Nephron progenitor cell (in vitro differentiated cells): Measurements from ENCODE around the gene ZEB1.

Experiments
- DNase-seq: peaks from one replicate; pipeline ENCODE4 v3.0.0; 2021
- H3K27ac Mint-ChIP-seq: 2 replicates; pipeline ENCODE4 v1.8.0; 2021; ENCODE audit warnings: mild to moderate bottlenecking, moderate library complexity, mixed read lengths
- H3K27me3 Mint-ChIP-seq: 2 replicates; pipeline ENCODE4 v1.8.0; 2021; ENCODE audit warnings: mild to moderate bottlenecking, low read depth, mixed read lengths; ENCODE audit not compliant: poor library complexity
- H3K36me3 Mint-ChIP-seq: 2 replicates; pipeline ENCODE4 v1.8.0; 2021; ENCODE audit warnings: low read depth, mixed read lengths
- H3K4me1 Mint-ChIP-seq: 2 replicates; pipeline ENCODE4 v1.8.0; 2021; ENCODE audit warnings: mixed read lengths
- H3K4me3 Mint-ChIP-seq: 2 replicates; pipeline ENCODE4 v1.8.0; 2021; ENCODE audit warnings: mild to moderate bottlenecking, moderate library complexity, mixed read lengths
- H3K9me3 Mint-ChIP-seq: 2 replicates; pipeline ENCODE4 v1.8.0; 2021; ENCODE audit warnings: mild to moderate bottlenecking, moderate library complexity, mixed read lengths
- TF ChIP-seq, protein P1 (sequence below): fragments of 200-600 bp; sonication (generic); IDR thresholded peaks from 2 replicates; pipeline ENCODE4 v1.5.0; 2021; ENCODE audit warnings: antibody characterized with exemption

ZEB1 gene

DNA sequence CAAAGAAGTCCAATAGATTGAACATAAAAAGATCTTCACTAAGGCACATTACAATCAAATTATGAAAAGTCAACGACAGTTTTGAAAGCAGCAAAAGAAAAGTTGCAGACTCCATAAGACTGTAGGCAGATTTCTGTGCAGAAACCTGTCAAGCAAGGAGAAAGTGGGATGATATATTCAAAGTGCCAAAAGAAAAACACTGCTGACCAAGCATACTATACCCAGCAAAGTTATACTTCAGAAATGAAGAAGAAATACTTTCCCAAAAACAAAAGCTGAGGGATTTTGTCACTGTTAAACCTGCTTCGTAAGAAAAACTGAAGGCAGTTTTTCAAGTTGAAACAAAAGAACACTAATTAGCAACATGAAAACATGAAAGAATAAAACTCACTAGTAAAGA, 145.5 kb downstream of the ZEB1 start:
- Mint-ChIP-seq H3K36me3 (peaks cover 78% of the 10 kb centered on the region), H3K4me3 (no peak overlapping the region), H3K27me3 (peaks cover 2% of the 10 kb centered on the region), H3K27ac (no peak overlapping the region), H3K9me3 (peaks cover 63% of the 10 kb centered on the region), H3K4me1 (no peaks in the 10 kb centered on the region)
- TF ChIP-seq, protein P1, sequence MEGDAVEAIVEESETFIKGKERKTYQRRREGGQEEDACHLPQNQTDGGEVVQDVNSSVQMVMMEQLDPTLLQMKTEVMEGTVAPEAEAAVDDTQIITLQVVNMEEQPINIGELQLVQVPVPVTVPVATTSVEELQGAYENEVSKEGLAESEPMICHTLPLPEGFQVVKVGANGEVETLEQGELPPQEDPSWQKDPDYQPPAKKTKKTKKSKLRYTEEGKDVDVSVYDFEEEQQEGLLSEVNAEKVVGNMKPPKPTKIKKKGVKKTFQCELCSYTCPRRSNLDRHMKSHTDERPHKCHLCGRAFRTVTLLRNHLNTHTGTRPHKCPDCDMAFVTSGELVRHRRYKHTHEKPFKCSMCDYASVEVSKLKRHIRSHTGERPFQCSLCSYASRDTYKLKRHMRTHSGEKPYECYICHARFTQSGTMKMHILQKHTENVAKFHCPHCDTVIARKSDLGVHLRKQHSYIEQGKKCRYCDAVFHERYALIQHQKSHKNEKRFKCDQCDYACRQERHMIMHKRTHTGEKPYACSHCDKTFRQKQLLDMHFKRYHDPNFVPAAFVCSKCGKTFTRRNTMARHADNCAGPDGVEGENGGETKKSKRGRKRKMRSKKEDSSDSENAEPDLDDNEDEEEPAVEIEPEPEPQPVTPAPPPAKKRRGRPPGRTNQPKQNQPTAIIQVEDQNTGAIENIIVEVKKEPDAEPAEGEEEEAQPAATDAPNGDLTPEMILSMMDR = no peak
- DNase-seq = no peak

DNA sequence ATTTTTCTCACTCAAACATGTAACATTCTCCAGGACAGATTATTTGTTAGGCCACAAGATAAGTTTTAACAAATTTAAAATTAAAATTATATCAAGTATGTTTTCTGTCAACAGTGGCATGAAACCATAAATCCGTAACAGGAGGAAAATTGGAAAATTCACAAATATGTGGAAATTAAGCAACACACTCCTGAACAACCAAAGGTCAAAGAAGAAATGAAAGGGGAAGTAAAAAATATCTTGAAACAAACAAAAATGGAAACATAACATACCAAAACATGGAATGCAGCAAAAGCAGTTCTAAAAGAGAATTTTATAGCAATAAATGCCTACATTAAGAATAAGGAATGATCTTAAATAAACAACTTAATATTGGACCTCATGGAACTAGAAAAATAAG, 147.3 kb downstream of the ZEB1 start:
- no peak for DNase-seq
- Mint-ChIP-seq H3K27me3 (peaks cover 2% of the 10 kb centered on the region), H3K4me3 (no peak overlapping the region), H3K36me3 (peaks cover 73% of the 10 kb centered on the region), H3K9me3 (peaks cover 63% of the 10 kb centered on the region), H3K27ac (no peak overlapping the region), H3K4me1 (no peaks in the 10 kb centered on the region)
- TF ChIP-seq, protein P1 = no peak

DNA sequence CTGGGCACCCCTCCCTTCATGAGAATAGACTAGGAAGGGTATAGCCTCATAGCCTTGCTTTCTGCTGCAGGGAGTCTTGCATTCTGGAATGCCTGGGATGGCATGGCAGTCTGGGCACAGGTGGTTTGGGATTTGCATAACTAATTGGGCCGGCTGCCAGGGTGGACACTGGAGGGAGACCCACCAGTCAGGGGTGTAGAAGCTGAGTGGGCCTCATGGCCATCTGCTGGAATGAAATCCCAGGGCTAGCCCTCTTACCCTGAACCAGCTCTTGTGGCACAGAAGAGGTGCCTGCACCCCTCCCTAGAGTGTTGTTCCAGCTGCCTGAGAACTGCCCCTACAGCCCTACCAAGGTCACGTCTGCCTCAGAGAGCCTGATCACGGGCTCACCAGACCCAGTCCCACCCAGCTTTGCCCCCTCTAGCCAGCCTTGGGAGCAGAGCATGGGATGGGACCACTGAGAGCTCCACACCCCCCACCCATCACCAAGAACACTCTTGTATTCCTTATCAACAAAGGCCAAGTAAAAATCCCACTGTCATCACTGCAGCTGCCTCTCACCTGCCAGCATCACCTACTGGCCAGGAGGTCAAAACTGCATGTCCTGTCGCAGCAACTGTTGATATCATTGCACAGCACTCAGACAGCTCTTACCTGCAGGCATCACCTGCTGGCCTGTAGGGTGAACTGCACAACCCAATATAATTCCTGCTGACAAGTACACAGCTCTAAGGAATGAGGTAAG, 148.9 kb downstream of the ZEB1 start:
- no peak for DNase-seq
- no peak overlapping the region for H3K27ac Mint-ChIP-seq
- no peak overlapping the region for H3K4me3 Mint-ChIP-seq
- no peaks in the 10 kb centered on the region for H3K4me1 Mint-ChIP-seq
- peaks cover 2% of the 10 kb centered on the region for H3K27me3 Mint-ChIP-seq
- H3K36me3 Mint-ChIP-seq = peaks cover 59% of the 10 kb centered on the region
- peaks cover 58% of the 10 kb centered on the region for H3K9me3 Mint-ChIP-seq
- TF ChIP-seq, protein P1 = no peak

DNA sequence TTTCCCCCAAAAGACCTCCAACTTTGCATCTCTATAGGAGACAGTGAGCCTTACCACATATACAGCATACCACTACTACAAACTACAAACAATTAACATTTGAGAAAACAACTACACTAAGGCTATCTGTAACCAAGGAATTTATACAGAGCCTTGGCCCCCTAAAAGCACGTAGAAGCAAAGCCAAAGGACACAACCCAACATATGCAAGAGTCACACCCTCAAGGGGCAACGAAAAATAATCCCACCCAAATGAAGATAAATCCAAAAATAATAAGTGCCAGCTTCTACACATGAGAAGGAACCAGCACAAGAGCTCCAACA, 149.5 kb downstream of the ZEB1 start:
- no peak for DNase-seq
- Mint-ChIP-seq H3K4me3 (no peak overlapping the region), H3K4me1 (no peaks in the 10 kb centered on the region), H3K27ac (no peak overlapping the region), H3K27me3 (peaks cover 2% of the 10 kb centered on the region), H3K36me3 (peaks cover 54% of the 10 kb centered on the region), H3K9me3 (peaks cover 52% of the 10 kb centered on the region)
- TF ChIP-seq, protein P1 = no peak

DNA sequence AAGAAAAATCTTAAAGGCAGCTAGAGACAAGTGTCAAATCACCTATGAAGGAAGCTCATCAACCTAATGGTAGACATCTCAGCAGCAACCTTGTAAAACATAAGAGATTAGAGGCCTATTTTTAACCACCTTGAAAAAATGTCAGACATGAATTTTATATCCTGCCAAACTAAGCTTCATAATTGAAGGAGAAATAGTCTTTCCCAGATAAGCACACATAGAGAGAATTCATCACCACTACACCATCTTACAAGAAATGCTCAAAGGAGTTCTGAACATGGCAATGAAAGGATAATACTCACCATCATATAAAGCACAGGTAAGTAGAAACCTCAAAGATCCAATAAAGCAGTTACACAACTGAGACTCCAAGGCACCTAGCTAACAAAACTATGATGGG, 156.5 kb downstream of the ZEB1 start:
- DNase-seq = no peak
- Mint-ChIP-seq H3K4me3 (no peak overlapping the region), H3K4me1 (no peaks in the 10 kb centered on the region), H3K36me3 (peaks cover 23% of the 10 kb centered on the region), H3K27me3 (no peaks in the 10 kb centered on the region), H3K27ac (no peak overlapping the region), H3K9me3 (peaks cover 32% of the 10 kb centered on the region)
- TF ChIP-seq, protein P1 = no peak

DNA sequence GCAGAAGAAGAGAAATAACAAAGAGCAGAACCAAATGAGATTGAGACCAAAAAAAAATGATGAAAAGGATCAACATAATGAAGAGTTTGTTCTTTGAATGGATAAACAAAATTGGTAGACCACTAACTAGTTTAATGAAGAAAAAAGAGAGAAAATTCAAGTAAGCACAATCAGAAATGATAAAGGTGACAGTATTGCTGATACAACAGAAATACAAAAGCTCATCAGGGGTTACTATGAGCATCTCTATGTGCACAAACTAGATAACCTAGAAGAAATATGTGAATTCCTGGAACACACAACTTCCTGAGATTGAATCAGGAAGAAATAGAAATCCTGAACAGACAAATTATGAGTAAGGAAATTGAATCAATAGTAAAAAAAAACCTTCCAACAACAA, 157.1 kb downstream of the ZEB1 start:
- DNase-seq = no peak
- TF ChIP-seq, protein P1 = no peak
- no peak overlapping the region for H3K27ac Mint-ChIP-seq
- H3K4me3 Mint-ChIP-seq = no peak overlapping the region
- H3K9me3 Mint-ChIP-seq = peaks cover 32% of the 10 kb centered on the region
- peaks cover 23% of the 10 kb centered on the region for H3K36me3 Mint-ChIP-seq
- H3K4me1 Mint-ChIP-seq = no peaks in the 10 kb centered on the region
- H3K27me3 Mint-ChIP-seq = no peaks in the 10 kb centered on the region
